CD14-positive monocyte (primary cell): ENCODE data around the gene RCOR3. TPM values are rescaled to one million over a fixed set of nuclear protein-coding genes. Genes with fewer than 3 reads are reported as not detected.

Experiments used
- DNase-seq, 3 donors: peaks; one replicate each; pipeline ENCODE4 v3.0.0-alpha.2; 2011 to 2022
- H2AFZ ChIP-seq: 2 replicates; pipeline ENCODE4 v1.6.0; 2012; ENCODE audit warnings: mild to moderate bottlenecking, low read depth, low read length, inconsistent platforms; ENCODE audit not compliant: insufficient read depth, poor library complexity, severe bottlenecking
- H3K27ac ChIP-seq, 2 donors: 1 replicate in 1 of 2; 2 replicates in 1 of 2; pipeline ENCODE4 v1.5.1; 2012 to 2013; ENCODE audit warnings: low read length in 2 of 2, control low read depth in 1 of 2, inconsistent platforms in 1 of 2, low read depth in 1 of 2, mild to moderate bottlenecking in 1 of 2
- H3K27me3 ChIP-seq, 2 donors: one replicate each; pipeline versions ENCODE4 v1.6.0 to v1.6.1; 2011 to 2013; ENCODE audit warnings: low read length in 2 of 2; ENCODE audit not compliant: control insufficient read depth in 2 of 2, insufficient read depth in 2 of 2
- H3K36me3 ChIP-seq, 2 donors: replicated peaks in 1 of 2; 1 replicate in 1 of 2; 2 replicates in 1 of 2; pipeline versions ENCODE4 v1.5.1 to v1.6.1; 2012 to 2013; ENCODE audit warnings: low read length in 2 of 2, control low read depth in 1 of 2, inconsistent platforms in 1 of 2, mild to moderate bottlenecking in 1 of 2; ENCODE audit not compliant: insufficient read depth in 2 of 2, control insufficient read depth in 1 of 2
- H3K4me1 ChIP-seq, 2 donors: 1 replicate in 1 of 2; 2 replicates in 1 of 2; pipeline versions ENCODE4 v1.5.1 to v1.6.1; 2012 to 2013; ENCODE audit warnings: low read length in 2 of 2, control low read depth in 1 of 2, inconsistent platforms in 1 of 2, mild to moderate bottlenecking in 1 of 2, moderate library complexity in 1 of 2; ENCODE audit not compliant: insufficient read depth in 2 of 2, control insufficient read depth in 1 of 2
- H3K4me2 ChIP-seq: replicated peaks from 2 replicates; pipeline ENCODE3; 2012; ENCODE audit warnings: low read length, moderate library complexity, mild to moderate bottlenecking; ENCODE audit not compliant: poor library complexity, severe bottlenecking; ENCODE audit errors: extremely low read depth
- H3K4me3 ChIP-seq, 3 experiments: fragments of 200-600 bp in 1 of 3; sonication (generic) in 1 of 3; replicated peaks in 1 of 3; 1 replicate in 2 of 3; 2 replicates in 1 of 3; pipeline ENCODE4 v1.5.1; 2011 to 2013; ENCODE audit warnings: low read length in 3 of 3, mild to moderate bottlenecking in 3 of 3, control low read depth in 2 of 3, low read depth in 2 of 3, inconsistent platforms in 1 of 3, moderate library complexity in 1 of 3
- H3K79me2 ChIP-seq: 2 replicates; pipeline ENCODE4 v1.6.0; 2012; ENCODE audit warnings: mild to moderate bottlenecking, control low read depth, inconsistent platforms, low read length, moderate library complexity; ENCODE audit not compliant: insufficient read depth
- H3K9ac ChIP-seq: 2 replicates; pipeline ENCODE4 v1.6.0; 2017; ENCODE audit warnings: low read length, mild to moderate bottlenecking; ENCODE audit not compliant: insufficient read depth, poor library complexity, severe bottlenecking
- H3K9me3 ChIP-seq, 2 donors: replicated peaks in 1 of 2; 1 replicate in 1 of 2; 2 replicates in 1 of 2; pipeline versions ENCODE4 v1.5.1 to v1.6.1; 2012 to 2013; ENCODE audit warnings: low read length in 2 of 2, control low read depth in 1 of 2; ENCODE audit not compliant: control insufficient read depth in 1 of 2, insufficient read depth in 1 of 2
- H4K20me1 ChIP-seq: 2 replicates; pipeline ENCODE4 v1.6.0; 2012; ENCODE audit warnings: mild to moderate bottlenecking, low read length, control low read depth, moderate library complexity; ENCODE audit not compliant: insufficient read depth
- H3K27ac Mint-ChIP-seq, 7 donors: one replicate each; pipeline ENCODE4 v1.8.0; 2020; ENCODE audit warnings: mild to moderate bottlenecking in 7 of 7, mixed read lengths in 7 of 7, moderate library complexity in 6 of 7, inconsistent platforms in 2 of 7
- H3K27me3 Mint-ChIP-seq, 3 donors: one replicate each; pipeline ENCODE4 v1.8.0; 2021 to 2022; ENCODE audit warnings: low read depth in 3 of 3, mild to moderate bottlenecking in 3 of 3, mixed read lengths in 3 of 3, moderate library complexity in 3 of 3, inconsistent platforms in 1 of 3
- H3K36me3 Mint-ChIP-seq, 2 donors: one replicate each; pipeline ENCODE4 v1.8.0; 2020; ENCODE audit warnings: mixed read lengths in 2 of 2, inconsistent platforms in 1 of 2, mild to moderate bottlenecking in 1 of 2
- H3K4me1 Mint-ChIP-seq: one replicate; pipeline ENCODE4 v1.8.0; 2020; ENCODE audit warnings: mild to moderate bottlenecking, mixed read lengths
- H3K4me3 Mint-ChIP-seq, 2 donors: one replicate each; pipeline ENCODE4 v1.8.0; 2020; ENCODE audit warnings: mild to moderate bottlenecking in 2 of 2, mixed read lengths in 2 of 2, moderate library complexity in 1 of 2
- H3K9me3 Mint-ChIP-seq, 7 donors: one replicate each; pipeline ENCODE4 v1.8.0; 2020 to 2022; ENCODE audit warnings: mixed read lengths in 7 of 7, mild to moderate bottlenecking in 6 of 7, moderate library complexity in 6 of 7, inconsistent platforms in 2 of 7
- WGBS: methylation state at CpG from one replicate; pipeline ENCODE4 v1.1.5; 2013; ENCODE audit warnings: missing lambda C conversion rate; ENCODE audit not compliant: insufficient coverage; 5-methylcytosine and 5-hydroxymethylcytosine counted together
- intact Hi-C, 2 donors: fragments of 100-400 bp; cut with micrococcal nuclease; formaldehyde crosslinking; loops; one replicate each; pipeline versions ENCODE4 v1.15.0 to v1.15.1; 2023
- polyA plus RNA-seq, 3 donors: library from polyadenylated mRNA; depleted of rRNA in 1 of 3; unstranded in 2 of 3; stranded (reverse) in 1 of 3; fragments of 300-500 nt in 2 of 3; fragments of >200 nt in 1 of 3; fragmentation: Illumina TruSeq in 2 of 3; gene quantifications; 1 replicate in 2 of 3; 2 replicates in 1 of 3; pipeline ENCODE4 v1.2.3, GENCODE V29; 2012 to 2021
- TF ChIP-seq, protein P1 (sequence below): fragments of 200-600 bp; IDR thresholded peaks from one replicate; pipeline ENCODE4 v1.8.0; 2022; ENCODE audit warnings: antibody characterized with exemption, mild to moderate bottlenecking

The RCOR3 gene
- polyA plus RNA-seq, 3 donors = 14.5 to 46.5 (median 21.6) TPM

DNA sequence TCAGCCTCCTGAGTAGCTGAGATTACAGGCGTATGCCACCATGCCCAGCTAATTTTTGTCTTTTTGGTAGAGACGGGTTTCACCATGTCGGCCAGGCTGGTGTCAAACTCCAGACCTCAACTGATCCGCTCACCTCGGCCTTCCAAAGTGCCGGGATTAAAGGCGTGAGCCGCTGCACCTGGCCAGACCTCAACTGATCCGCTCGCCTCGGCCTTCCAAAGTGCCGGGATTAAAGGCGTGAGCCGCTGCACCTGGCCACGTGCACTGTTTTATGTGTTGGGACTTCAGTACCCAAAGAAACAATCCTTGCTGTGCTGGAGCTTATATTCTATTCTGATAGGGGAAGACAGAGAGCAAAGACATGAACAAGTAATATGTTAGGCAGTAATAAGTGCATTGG, 77.6 kb downstream of the RCOR3 start:
- H3K79me2 ChIP-seq = no peaks in the 10 kb centered on the region
- H2AFZ ChIP-seq = no peak overlapping the region
- peaks cover 0 to 2% (median 0%) of the 10 kb centered on the region in 3 donors for H3K27me3 Mint-ChIP-seq
- no peaks in the 10 kb centered on the region for H4K20me1 ChIP-seq
- no peaks in the 10 kb centered on the region for H3K36me3 Mint-ChIP-seq
- 97% methylated on average over 15 of the region's 15 CpGs for WGBS
- intact Hi-C loops = no loop called here
- no peaks in the 10 kb centered on the region for H3K27me3 ChIP-seq
- TF ChIP-seq, protein P1, sequence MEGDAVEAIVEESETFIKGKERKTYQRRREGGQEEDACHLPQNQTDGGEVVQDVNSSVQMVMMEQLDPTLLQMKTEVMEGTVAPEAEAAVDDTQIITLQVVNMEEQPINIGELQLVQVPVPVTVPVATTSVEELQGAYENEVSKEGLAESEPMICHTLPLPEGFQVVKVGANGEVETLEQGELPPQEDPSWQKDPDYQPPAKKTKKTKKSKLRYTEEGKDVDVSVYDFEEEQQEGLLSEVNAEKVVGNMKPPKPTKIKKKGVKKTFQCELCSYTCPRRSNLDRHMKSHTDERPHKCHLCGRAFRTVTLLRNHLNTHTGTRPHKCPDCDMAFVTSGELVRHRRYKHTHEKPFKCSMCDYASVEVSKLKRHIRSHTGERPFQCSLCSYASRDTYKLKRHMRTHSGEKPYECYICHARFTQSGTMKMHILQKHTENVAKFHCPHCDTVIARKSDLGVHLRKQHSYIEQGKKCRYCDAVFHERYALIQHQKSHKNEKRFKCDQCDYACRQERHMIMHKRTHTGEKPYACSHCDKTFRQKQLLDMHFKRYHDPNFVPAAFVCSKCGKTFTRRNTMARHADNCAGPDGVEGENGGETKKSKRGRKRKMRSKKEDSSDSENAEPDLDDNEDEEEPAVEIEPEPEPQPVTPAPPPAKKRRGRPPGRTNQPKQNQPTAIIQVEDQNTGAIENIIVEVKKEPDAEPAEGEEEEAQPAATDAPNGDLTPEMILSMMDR = no peak
- no peak overlapping the region for H3K4me3 ChIP-seq
- H3K27ac Mint-ChIP-seq = no peak overlapping the region
- DNase-seq = no peak
- H3K9ac ChIP-seq = no peak overlapping the region
- peaks cover 0 to 2% (median 0%) of the 10 kb centered on the region in 7 donors for H3K9me3 Mint-ChIP-seq
- H3K4me1 Mint-ChIP-seq = peaks cover 24% of the 10 kb centered on the region
- no peaks in the 10 kb centered on the region for H3K9me3 ChIP-seq
- no peak overlapping the region for H3K4me3 Mint-ChIP-seq
- H3K36me3 ChIP-seq = no peaks in the 10 kb centered on the region
- peaks cover 0 to 10% of the 10 kb centered on the region in 2 donors for H3K4me1 ChIP-seq
- H3K27ac ChIP-seq = no peak overlapping the region
- no peak overlapping the region for H3K4me2 ChIP-seq

DNA sequence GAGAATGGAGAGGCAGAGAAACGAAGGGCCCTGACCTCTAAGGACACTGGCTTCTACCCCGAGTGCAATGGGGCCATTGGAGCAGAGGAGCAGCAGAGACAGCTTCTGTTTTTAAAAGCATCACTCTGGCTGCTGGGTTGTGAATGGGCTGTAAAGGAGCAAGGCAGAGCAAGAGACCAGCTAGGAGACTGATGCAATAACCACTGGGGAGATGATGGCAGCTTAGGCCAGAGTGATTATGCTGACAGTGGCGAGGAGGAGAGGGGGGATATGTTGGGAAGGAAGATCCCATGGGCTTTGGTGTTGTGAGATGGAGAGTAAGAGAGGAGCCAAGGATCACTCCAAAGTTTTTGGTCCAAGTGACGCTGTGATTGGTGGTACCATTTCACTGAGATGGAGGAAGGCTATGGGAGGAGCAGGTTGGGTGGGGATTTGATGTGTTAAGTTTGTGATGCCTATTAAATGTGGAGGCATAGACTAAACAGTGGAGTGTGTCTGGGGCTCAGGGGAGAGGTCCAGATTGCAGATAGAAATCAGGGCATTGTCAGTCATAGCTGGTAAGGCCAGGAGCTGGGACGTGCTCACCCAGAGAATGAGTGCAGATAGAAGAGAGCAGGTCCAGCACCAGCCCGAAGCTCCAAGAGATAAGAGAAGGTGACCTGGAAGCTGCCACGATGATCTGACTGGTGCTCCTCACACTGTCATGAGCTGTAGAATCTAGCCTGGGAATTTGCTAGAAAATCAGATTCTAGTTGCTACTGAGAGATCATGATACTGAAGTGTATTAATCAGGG, 78.5 kb downstream of the RCOR3 start:
- Histone ChIP-seq H3K27me3 (no peaks in the 10 kb centered on the region), H3K27ac (no peak overlapping the region), H3K9me3 (no peaks in the 10 kb centered on the region), H4K20me1 (no peaks in the 10 kb centered on the region), H3K79me2 (no peaks in the 10 kb centered on the region), H3K9ac (no peak overlapping the region), H3K4me3 (no peak overlapping the region), H3K4me1 (peaks cover 0 to 10% of the 10 kb centered on the region in 2 donors), H2AFZ (no peak overlapping the region), H3K4me2 (no peak overlapping the region), H3K36me3 (no peaks in the 10 kb centered on the region)
- DNase-seq = no peak
- peaks cover 23% of the 10 kb centered on the region for H3K4me1 Mint-ChIP-seq
- peaks cover 0 to 2% (median 0%) of the 10 kb centered on the region in 3 donors for H3K27me3 Mint-ChIP-seq
- no peaks in the 10 kb centered on the region for H3K36me3 Mint-ChIP-seq
- peaks cover 0 to 2% (median 0%) of the 10 kb centered on the region in 7 donors for H3K9me3 Mint-ChIP-seq
- peak overlapping the region in 1 of 7 donors; percentile 4 for H3K27ac Mint-ChIP-seq
- TF ChIP-seq, protein P1 = no peak
- 96% methylated on average over 6 of the region's 7 CpGs for WGBS
- no peak overlapping the region for H3K4me3 Mint-ChIP-seq
- intact Hi-C loops = no loop called here
